ENCODE measurements around the gene RNASEH2B. TPM values are rescaled to one million over a fixed set of nuclear protein-coding genes. Genes with fewer than 3 reads are reported as not detected.

RNASEH2B gene
- total RNA-seq, 1 donor from 2014 or later: 57.5 TPM

- H2AFZ ChIP-seq (replicated peaks): no peak overlapping the region
- no peaks in the 10 kb centered on the region for H3K36me3 ChIP-seq
- no peaks in the 10 kb centered on the region for H3K27me3 ChIP-seq
- no peak overlapping the region for H3K27ac ChIP-seq
- H3K9ac ChIP-seq: no peak overlapping the region
- Mint-ChIP-seq H3K36me3 (no peaks in the 10 kb centered on the region), H3K27ac (no peak overlapping the region), H3K4me3 (no peak overlapping the region), H3K9me3 (no peaks in the 10 kb centered on the region), H3K27me3 (ENCODE audit: insufficient read depth, low read depth) (peaks cover 5% of the 10 kb centered on the region), H3K4me1 (peaks cover 33% of the 10 kb centered on the region)
- H3K79me2 ChIP-seq (ENCODE audit: low read depth): no peaks in the 10 kb centered on the region
- H3K4me2 ChIP-seq: no peak overlapping the region
- peaks cover 11% of the 10 kb centered on the region for H3K4me1 ChIP-seq
- H3K4me3 ChIP-seq: no peak overlapping the region
- TF ChIP-seq EZH2phosphoT487 (IDR thresholded peaks at IDR 0.05): no peak
- TF ChIP-seq EZH2 (IDR thresholded peaks at IDR 0.05): no peak
- no peak for TF ChIP-seq CTCF (IDR thresholded peaks at IDR 0.05)
- DNase-seq (ENCODE audit: low spot score): no peak
- H4K20me1 ChIP-seq (ENCODE audit: low read depth): no peaks in the 10 kb centered on the region
- H3K9me3 ChIP-seq (ENCODE audit: low read depth): no peaks in the 10 kb centered on the region
- no peaks in the 10 kb centered on the region for H3F3A ChIP-seq (ENCODE audit: low read depth)
These were observed 88.7 kb downstream of the RNASEH2B start for GRCh38 chr13:50998326-50998725.

- no peak overlapping the region for H3K4me3 ChIP-seq
- H4K20me1 ChIP-seq (ENCODE audit: low read depth): no peaks in the 10 kb centered on the region
- peaks cover 1% of the 10 kb centered on the region for H3K4me1 ChIP-seq
- Mint-ChIP-seq H3K9me3 (no peaks in the 10 kb centered on the region), H3K27me3 (ENCODE audit: insufficient read depth, low read depth) (peaks cover 5% of the 10 kb centered on the region), H3K27ac (no peak overlapping the region), H3K4me1 (peaks cover 21% of the 10 kb centered on the region), H3K4me3 (no peak overlapping the region), H3K36me3 (no peaks in the 10 kb centered on the region)
- no peak overlapping the region for H3K27ac ChIP-seq
- no peak overlapping the region for H3K9ac ChIP-seq
- H3K36me3 ChIP-seq: no peaks in the 10 kb centered on the region
- H2AFZ ChIP-seq (replicated peaks): no peak overlapping the region
- no peaks in the 10 kb centered on the region for H3K79me2 ChIP-seq (ENCODE audit: low read depth)
- H3K9me3 ChIP-seq (ENCODE audit: low read depth): no peaks in the 10 kb centered on the region
- no peak overlapping the region for H3K4me2 ChIP-seq
- no peaks in the 10 kb centered on the region for H3F3A ChIP-seq (ENCODE audit: low read depth)
- TF ChIP-seq EZH2 (IDR thresholded peaks at IDR 0.05) (no peak), EZH2phosphoT487 (IDR thresholded peaks at IDR 0.05) (no peak), CTCF (IDR thresholded peaks at IDR 0.05) (no peak)
- H3K27me3 ChIP-seq: no peaks in the 10 kb centered on the region
- DNase-seq (ENCODE audit: low spot score): no peak
These were observed 90.0 kb downstream of the RNASEH2B start for GRCh38 chr13:50999641-51000040.

- Histone ChIP-seq H3K9me3 (ENCODE audit: low read depth) (no peaks in the 10 kb centered on the region), H3K4me3 (no peak overlapping the region), H3K79me2 (ENCODE audit: low read depth) (no peaks in the 10 kb centered on the region), H3F3A (ENCODE audit: low read depth) (no peaks in the 10 kb centered on the region), H3K4me2 (no peak overlapping the region), H3K27ac (no peak overlapping the region), H2AFZ (replicated peaks) (no peak overlapping the region), H3K36me3 (no peaks in the 10 kb centered on the region), H3K4me1 (peaks cover 4% of the 10 kb centered on the region), H4K20me1 (ENCODE audit: low read depth) (no peaks in the 10 kb centered on the region), H3K9ac (no peak overlapping the region), H3K27me3 (no peaks in the 10 kb centered on the region)
- H3K36me3 Mint-ChIP-seq: no peaks in the 10 kb centered on the region
- H3K4me3 Mint-ChIP-seq: no peak overlapping the region
- peaks cover 19% of the 10 kb centered on the region for H3K4me1 Mint-ChIP-seq
- H3K27ac Mint-ChIP-seq: no peak overlapping the region
- peaks cover 5% of the 10 kb centered on the region for H3K27me3 Mint-ChIP-seq (ENCODE audit: insufficient read depth, low read depth)
- H3K9me3 Mint-ChIP-seq: no peaks in the 10 kb centered on the region
- DNase-seq (ENCODE audit: low spot score): no peak
- no peak for TF ChIP-seq CTCF (IDR thresholded peaks at IDR 0.05)
- TF ChIP-seq EZH2 (IDR thresholded peaks at IDR 0.05): no peak
- TF ChIP-seq EZH2phosphoT487 (IDR thresholded peaks at IDR 0.05): no peak
These were observed 90.5 kb downstream of the RNASEH2B start for GRCh38 chr13:51000061-51000460.
